Liver (tissue), 3 donors: ENCODE data around the gene SELENOK.

Source experiments
- CTCF ChIP-seq: fragments of 150-350 bp; IDR thresholded peaks from 2 replicates; pipeline ENCODE4 v1.5.1; 2017; ENCODE audit warnings: improper control_type of control experiment, low read depth, low read length; ENCODE audit not compliant: missing input control
- HNF4A ChIP-seq, 2 donors: conservative IDR thresholded peaks; 2 replicates each; pipeline ENCODE4 v1.6.1; 2016; ENCODE audit warnings: antibody characterized with exemption in 2 of 2, mild to moderate bottlenecking in 2 of 2
- HNF4G ChIP-seq: IDR thresholded peaks from 2 replicates; pipeline ENCODE4 v1.6.1; 2016; ENCODE audit warnings: antibody characterized with exemption
- JUND ChIP-seq, 2 donors: IDR thresholded peaks; 2 replicates each; pipeline ENCODE4 v1.6.1; 2016; ENCODE audit warnings: antibody characterized with exemption in 2 of 2
- MAX ChIP-seq: IDR thresholded peaks from 2 replicates; pipeline ENCODE4 v1.6.1; 2016; ENCODE audit warnings: antibody characterized with exemption
- RXRA ChIP-seq, 2 donors: IDR thresholded peaks; 2 replicates each; pipeline ENCODE4 v1.6.1; 2017 to 2018; ENCODE audit warnings: antibody characterized with exemption in 2 of 2, mild to moderate bottlenecking in 1 of 2
- TAF1 ChIP-seq: conservative IDR thresholded peaks from 2 replicates; pipeline ENCODE4 v1.6.1; 2016; ENCODE audit warnings: antibody characterized with exemption, mild to moderate bottlenecking
- ZBTB33 ChIP-seq: IDR thresholded peaks from 2 replicates; pipeline ENCODE4 v1.6.1; 2016; ENCODE audit warnings: antibody characterized with exemption
- donor health status: healthy.
- donor health status: healthy.

GRCh38 chr3:53899750-53900149 is 8.1 kb upstream of the SELENOK start:
- TF ChIP-seq RXRA (IDR thresholded peaks at IDR 0.05) (no peak), ZBTB33 (no peak), HNF4G (no peak), CTCF (no peak), TAF1 (no peak), HNF4A (conservative IDR thresholded peaks at IDR 0.05) (no peak), MAX (no peak), JUND (IDR thresholded peaks at IDR 0.05) (no peak)
